ENCODE results near the gene PDE4D. TPM values are rescaled to one million over a fixed set of nuclear protein-coding genes. Genes with fewer than 3 reads are reported as not detected.

The PDE4D gene
- total and polyA plus RNA-seq, 10 of the 15 experiments (the other 5 are each of a cell fraction or from before 2014, with no cell fraction given): 0.87 to 4.1 (median 2.2) TPM

- no peaks in the 10 kb centered on the region for H3K9me3 ChIP-seq (replicated peaks; ENCODE audit: control insufficient read depth, insufficient read depth, low read length)
- no peak overlapping the region for H3K4me3 ChIP-seq
- H2AFZ ChIP-seq (ENCODE audit: control insufficient read depth, low read depth, low read length): no peak overlapping the region
- in situ Hi-C loops (cut with MboI) (no loop called here), intact Hi-C loops (cut with micrococcal nuclease; ENCODE audit: unreplicated experiment) (no loop called here)
- POLR2A ChIA-PET: no interaction called here
- H3K4me2 ChIP-seq (ENCODE audit: control insufficient read depth, insufficient read depth): no peak overlapping the region
- H3K79me2 ChIP-seq (ENCODE audit: control insufficient read depth, insufficient read depth, low read length): no peaks in the 10 kb centered on the region
- no peak for TF ChIP-seq PML (IDR thresholded peaks at IDR 0.05; ENCODE audit: low read length)
- no peak for TF ChIP-seq NFIC (IDR thresholded peaks at IDR 0.05; ENCODE audit: low read depth, low read length)
- TF ChIP-seq BCL3 (IDR thresholded peaks at IDR 0.05; ENCODE audit: borderline replicate concordance, insufficient read depth, low read depth, low read length, poor library complexity, severe bottlenecking): no peak
- TF ChIP-seq CTCF (IDR thresholded peaks at IDR 0.05 in 2 of 3, conservative IDR thresholded peaks at IDR 0.05 in 1 of 3; ENCODE audit: control insufficient read depth in 2 of 3, extremely low read depth in 1 of 3, insufficient read depth in 1 of 3, low read depth in 3 of 3, low read length in 3 of 3): no peak
- TF ChIP-seq USF2 (IDR thresholded peaks at IDR 0.05; ENCODE audit: borderline replicate concordance, low read depth, low read length): no peak
- TF ChIP-seq GABPA (IDR thresholded peaks at IDR 0.05; ENCODE audit: low read depth): no peak
- no peak for TF ChIP-seq RELA (IDR thresholded peaks at IDR 0.05; ENCODE audit: borderline replicate concordance, partially characterized antibody)
- TF ChIP-seq KAT2A (conservative IDR thresholded peaks at IDR 0.05; ENCODE audit: control insufficient read depth, low read depth, low read length): no peak
- no peak for TF ChIP-seq ZNF24 (IDR thresholded peaks at IDR 0.05)
- no peak for TF ChIP-seq TBL1XR1 (IDR thresholded peaks at IDR 0.05; ENCODE audit: low read depth, low read length)
- no peak for TF ChIP-seq SUPT20H (IDR thresholded peaks at IDR 0.05; ENCODE audit: borderline replicate concordance, control insufficient read depth, low read depth, low read length)
- no peak overlapping the region for H3K27ac ChIP-seq (ENCODE audit: control insufficient read depth, insufficient read depth)
- no peaks in the 10 kb centered on the region for H3K36me3 ChIP-seq (ENCODE audit: control insufficient read depth in 2 of 2, insufficient read depth in 2 of 2, low read length in 1 of 2)
- FAIRE-seq (no peak), ATAC-seq (no peak), DNase-seq (ENCODE audit: low read depth, low spot score) (no peak)
- no peaks in the 10 kb centered on the region for H3K27me3 ChIP-seq (replicated peaks in 1 of 2; ENCODE audit: control insufficient read depth in 2 of 2, insufficient read depth in 2 of 2, low read length in 1 of 2)
- H3K4me1 ChIP-seq (ENCODE audit: control insufficient read depth, insufficient read depth, low read length): no peaks in the 10 kb centered on the region
- BruUV-seq (replicated peaks): no TSS peak
- 11% methylated on average over 4 of the region's 4 CpGs for WGBS (ENCODE audit: insufficient coverage, insufficient replicate concordance, low lambda C conversion rate, missing lambda C conversion rate)
- CTCF ChIA-PET: interaction anchor here (1.5 kb wide), 1 partner anchor 11 kb away, joined by 3 read pairs; no protein-coding TSS in a partner anchor
- H4K20me1 ChIP-seq (ENCODE audit: control insufficient read depth, insufficient read depth): no peaks in the 10 kb centered on the region
- SMC1A ChIA-PET (ENCODE audit: uncharacterized antibody, unreplicated experiment): no interaction called here
- H3K9ac ChIP-seq (ENCODE audit: control insufficient read depth, insufficient read depth, low read length): no peak overlapping the region
- RAD21 ChIA-PET (ENCODE audit: unreplicated experiment): no interaction called here
Measured at GRCh38 chr5:59067956-59068656, 825.4 kb downstream of the PDE4D start.

All from GM12878 (cell line).